Activated CD4-positive, alpha-beta T cell treated with anti-CD3 and anti-CD28 coated beads, Interleukin-10, Interleukin-2, amounts not matched to agents 100 ng/mL and 50 ng/mL, durations not matched to agents 16 hours and 8 hours (primary cell): ENCODE data around the gene KIAA1586.
"Not testable (repeated sequence)": the region's sequence is repeated elsewhere in the genome, so short reads cannot be mapped to it uniquely, and the experiment has no call there.

Experiments used
- DNase-seq: peaks from one replicate; pipeline ENCODE4 v3.0.0-alpha.2; 2020

The KIAA1586 gene

DNA sequence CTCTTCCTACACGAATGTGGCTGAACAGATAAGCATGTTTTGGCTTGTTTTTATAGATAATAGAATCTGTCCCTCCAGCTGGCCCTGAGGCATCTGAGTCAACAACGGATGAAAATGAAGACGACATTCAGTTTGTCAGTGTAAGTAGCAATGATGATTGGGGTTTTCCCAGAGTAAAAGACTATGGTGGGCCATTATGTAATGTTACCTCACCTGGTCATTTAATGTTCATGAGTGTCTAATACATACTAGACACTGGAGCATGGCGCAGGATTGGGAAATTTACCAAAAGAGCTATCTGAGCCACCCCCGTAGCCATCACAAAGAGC is 728 bp downstream of the KIAA1586 start:
- DNase-seq, result not testable (repeated sequence)

DNA sequence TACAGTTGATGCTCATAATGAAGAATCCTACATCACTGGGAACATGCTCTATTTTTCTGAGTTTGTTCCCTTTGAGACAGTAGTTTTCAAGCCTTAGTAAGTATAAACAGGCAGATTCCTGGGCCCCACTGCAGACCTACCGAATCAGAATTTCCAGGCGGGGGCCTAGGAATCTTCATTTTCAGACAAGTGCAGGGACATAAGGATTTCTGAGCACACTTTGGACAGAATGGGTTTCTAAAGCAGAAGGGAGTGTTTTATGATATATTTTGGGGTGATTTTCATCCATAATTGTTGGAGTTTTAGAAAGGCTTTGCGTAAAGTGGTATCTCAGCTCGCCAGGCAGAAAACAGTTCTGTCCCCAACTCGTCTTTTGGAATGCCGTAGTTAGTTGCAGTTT is 1.4 kb downstream of the KIAA1586 start:
- not testable (repeated sequence) for DNase-seq

DNA sequence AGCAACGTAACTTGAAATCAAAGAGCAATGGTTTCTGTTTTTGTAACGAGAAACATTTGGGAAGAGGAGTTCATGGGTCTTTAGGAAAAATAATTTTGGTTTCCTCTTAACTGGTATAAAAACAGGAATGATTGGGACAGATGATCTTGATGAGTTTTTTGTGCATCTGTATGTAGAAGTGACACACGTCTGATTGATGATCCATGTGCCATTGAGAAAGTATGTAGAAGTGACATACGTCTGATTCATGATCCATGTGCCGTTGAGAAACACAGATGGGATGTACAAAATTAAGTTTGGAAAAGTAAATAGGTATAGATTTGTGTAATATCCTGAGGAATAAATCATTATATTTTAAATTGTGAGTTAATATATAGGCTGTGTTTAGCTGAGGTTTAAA is 2.1 kb downstream of the KIAA1586 start:
- DNase-seq, result no peak

DNA sequence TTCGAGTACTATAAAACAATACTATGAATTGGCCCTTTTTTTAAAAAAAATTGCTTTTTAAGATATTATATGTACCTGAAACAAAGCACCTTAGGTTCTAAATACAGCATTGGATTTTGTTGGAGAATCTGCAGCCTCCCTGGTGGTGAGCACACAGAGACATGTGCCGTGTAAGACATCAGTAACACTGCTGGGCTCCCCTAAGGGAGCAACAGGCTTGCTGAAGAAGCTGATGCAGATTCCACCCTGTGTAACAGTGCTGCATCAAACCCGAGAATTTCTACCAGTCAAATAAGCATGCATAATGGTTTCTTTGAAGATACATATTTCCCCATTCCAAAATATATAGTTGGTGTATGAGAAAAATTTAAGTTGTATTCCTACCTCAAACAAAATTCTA is 17.4 kb downstream of the KIAA1586 start:
- no peak for DNase-seq

DNA sequence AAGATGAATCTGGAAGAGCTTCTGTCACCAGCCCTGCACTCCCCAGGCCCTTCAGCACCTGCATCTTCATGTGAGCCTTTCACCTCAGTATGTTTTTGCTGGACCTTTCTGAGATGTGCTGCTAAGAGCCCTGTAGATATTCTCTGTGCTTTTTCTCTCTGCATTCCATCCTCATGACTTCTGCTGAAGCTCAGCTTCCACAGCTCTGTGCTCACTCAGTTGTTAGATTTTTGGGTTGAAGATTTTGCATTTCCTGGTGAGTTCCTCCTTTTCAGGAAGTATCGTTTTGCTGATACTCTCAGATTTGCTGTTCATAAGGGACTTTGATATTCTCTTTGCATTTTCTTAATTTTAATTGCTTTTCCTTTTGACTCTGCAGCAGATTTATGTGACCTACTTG is 18.3 kb downstream of the KIAA1586 start:
- DNase-seq, result no peak

DNA sequence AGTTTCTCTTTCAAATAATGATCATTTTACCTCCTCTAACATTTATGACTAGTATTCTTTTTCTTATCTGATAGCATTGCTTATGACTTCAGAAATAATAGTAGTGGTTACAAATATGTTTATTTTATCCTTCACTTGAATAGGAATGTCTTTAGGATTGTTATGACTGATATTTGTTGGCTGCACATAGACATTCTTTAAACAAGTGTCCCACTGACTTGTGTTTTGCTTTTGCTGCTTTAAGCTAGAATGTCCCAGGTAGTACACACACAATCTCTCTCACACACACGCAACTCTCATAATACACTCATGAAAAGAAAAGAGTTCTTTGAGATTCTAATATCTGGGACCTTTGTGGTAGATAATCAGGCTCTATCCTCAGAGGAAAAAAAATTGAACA is 21.6 kb downstream of the KIAA1586 start:
- no peak for DNase-seq

DNA sequence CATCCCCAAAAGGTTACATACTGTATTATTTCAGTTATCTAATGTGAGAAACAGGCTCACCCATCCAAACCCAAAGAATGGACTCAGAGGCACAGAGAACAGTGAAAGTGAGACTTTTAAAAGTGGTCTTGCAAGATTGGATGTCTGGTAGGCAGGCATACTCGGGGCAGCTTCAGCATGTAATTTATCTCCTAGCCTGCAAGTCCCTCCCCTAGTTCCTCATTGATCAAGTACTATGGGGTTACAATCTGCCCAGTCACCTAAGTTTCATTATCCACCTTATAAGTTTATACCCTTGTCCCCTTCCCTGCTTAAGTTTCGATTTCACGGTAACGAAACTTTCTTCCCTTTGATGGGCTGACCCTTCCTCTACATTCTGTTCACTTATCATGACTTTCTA is 22.7 kb downstream of the KIAA1586 start:
- no peak for DNase-seq

DNA sequence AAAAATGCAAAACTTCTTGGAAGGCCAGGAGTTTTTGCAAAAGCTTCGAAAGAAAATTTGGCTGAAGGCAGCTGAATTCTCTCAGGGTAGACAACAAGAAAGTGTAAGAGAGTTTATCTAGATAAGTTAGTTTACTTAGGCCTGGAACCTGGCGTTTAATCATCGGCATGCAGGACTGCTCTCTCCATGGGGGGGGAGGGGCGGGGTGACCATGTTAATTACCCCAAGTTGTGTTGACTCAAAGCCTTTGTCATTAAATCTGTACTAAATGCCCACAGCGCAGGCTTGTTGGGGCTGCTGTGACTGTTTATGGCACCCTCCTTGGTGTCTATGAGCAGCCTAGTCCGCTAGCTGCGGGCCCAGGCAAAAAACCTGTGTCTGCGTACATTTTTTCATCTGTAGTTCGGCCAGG is 23.4 kb downstream of the KIAA1586 start:
- no peak for DNase-seq

DNA sequence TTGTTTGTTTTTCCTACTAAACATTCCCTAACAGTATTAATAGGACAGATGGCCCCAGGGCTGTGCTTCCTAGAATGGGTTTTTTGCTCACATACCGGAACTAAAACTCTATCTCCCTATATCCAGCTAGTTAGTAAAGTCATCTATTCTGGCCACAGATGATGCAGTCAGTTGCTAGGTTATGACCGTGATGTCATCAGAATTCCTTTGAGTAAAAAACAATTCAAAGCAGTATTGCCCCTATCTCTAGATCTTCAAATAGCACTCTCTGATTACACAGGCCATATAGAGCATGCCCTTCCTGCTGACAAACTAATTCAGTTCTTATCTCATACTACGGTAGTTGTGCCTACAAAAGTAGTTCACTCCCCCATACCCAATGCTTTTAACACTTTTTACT is 25.6 kb downstream of the KIAA1586 start:
- no peak for DNase-seq

DNA sequence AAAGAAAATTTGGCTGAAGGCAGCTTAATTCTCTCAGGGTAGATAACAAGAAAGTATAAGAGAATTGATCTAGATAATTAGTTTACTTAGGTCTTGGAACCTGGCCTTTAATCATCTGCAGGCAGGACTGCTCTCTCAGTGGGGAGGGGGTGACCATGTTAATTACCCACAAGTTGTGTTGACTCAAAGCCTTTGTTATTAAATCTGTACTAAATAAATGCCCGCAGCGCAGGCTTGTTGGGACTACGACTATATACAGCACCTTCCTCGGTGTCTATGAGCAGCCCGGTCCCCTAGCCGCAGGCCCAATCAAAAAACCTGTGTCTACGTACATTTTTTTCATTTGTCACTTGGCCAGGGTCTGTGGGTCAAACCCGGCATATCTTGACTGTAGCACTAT is 27.9 kb downstream of the KIAA1586 start:
- DNase-seq, result no peak

DNA sequence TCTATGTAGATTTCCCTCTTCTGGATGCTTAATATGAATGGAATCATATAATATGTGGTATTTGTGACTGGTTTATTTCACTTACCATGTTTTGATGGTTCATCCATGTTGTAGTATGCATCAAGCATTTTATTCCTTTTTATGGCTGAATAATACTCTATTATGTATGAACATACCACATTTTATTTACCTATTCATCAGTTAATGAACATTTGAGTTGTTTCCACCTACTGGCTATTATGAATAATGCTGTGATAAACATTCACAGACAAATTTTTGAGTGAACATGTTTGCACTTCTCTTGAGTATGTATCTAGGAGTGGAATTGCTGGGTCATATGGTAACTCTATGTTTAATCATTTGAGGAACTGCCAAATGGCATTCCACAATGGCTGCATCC is 28.6 kb downstream of the KIAA1586 start:
- DNase-seq, result no peak

DNA sequence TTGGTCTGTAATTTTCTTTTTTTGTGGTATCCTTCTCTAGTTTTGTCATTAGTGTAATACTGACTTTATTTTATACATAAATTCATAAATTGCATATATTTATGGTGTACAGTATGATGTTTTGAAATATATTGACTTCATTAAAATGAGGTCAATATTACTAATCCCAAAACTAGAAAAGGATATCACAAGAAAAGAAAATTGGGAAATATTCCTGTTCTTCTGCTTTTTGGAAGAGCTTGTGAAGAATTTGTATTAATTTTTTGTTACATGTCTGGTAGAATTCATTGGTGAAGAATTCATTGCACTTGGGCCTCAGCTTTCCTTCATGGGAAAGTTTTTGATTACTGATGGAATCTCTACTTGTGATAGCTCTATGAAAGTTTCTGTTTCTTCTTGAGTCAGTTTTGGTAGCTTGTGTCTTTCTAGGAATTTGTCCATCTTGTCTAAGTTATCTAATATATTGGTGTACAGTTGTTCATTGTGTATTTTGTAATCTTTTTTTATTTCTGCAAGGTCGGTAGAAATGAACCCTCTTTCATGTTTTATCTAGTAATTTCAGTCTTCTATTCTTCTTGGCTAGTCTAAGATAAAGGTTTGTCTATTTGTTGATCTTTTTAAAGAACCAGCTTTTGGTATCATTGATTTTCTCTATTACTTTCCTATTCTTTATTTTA is 32.2 kb downstream of the KIAA1586 start:
- no peak for DNase-seq

DNA sequence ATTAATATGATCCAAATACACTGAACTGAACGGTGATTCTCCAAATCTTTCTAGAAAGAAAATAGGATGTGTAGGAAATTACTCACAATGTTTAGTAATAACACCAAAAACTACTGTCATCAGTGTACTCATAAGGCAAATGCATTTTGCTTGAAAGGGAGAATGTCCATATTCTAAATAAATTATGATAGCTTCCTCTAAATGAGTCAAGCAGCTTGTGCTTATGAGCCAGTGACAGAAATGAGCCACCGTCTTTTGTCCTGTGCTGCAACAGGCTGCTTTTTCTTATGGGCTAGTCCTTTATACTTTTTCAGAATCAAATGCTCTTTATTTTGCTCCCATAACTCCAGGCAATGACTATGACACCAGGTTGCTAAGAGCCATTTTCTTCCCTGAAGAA is 39.0 kb downstream of the KIAA1586 start:
- peak; percentile 23 for DNase-seq

DNA sequence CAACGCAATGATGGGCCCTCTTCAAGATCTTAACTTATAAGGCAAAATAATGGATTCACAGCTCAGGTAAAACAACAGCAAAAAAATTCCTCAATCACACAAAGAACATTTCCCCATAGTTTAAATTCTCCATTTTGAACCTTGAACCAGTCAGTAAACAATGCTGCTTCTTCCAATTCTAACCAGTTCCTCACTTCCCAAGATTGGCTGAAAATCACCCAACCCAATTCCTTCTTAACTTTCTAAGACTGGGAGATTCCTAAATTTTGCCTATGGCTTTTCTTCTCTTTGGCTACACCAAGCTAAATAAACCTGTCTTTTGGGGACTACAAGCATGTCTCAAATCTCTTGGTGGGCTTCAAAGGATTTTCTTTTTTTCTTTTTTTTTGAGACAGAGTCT is 40.4 kb downstream of the KIAA1586 start:
- DNase-seq, result no peak

DNA sequence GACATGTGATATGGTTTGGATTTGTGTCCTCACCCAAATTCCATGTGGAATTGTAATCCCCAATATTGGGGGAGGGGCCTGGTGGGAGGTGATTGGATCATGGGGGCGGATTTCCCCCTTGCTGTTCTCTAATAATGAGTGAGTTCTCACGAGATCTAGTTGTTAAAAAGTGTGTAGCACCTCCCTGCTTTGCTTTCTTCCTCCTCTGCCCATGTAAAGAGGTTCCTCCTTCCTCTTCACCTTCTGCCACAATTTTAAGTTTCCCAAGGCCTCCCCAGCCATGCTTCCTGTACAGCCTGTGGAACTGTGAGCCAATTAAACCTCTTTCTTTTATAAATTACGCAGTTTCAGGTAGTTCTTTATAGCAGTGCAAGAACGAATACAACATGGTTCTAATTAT is 41.4 kb downstream of the KIAA1586 start:
- DNase-seq, result no peak

DNA sequence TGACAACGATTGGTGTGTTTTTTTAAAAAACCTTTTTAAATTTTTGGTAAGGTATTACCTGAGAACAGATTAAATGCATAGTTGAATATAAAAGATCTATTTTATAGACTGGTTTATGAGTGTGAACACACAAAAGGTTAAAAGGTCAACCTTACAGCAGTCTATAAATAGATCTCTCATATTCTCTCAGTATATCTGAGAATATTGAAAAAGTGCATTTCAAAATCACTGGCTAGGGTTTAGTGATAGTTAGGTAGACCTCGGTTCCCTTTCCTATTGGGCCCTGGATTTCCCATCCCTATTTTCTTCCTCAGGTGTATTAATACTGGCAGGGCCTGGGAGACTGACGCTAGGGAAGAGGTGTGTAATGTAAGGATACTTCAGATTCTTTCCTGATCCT is 42.8 kb downstream of the KIAA1586 start:
- no peak for DNase-seq

DNA sequence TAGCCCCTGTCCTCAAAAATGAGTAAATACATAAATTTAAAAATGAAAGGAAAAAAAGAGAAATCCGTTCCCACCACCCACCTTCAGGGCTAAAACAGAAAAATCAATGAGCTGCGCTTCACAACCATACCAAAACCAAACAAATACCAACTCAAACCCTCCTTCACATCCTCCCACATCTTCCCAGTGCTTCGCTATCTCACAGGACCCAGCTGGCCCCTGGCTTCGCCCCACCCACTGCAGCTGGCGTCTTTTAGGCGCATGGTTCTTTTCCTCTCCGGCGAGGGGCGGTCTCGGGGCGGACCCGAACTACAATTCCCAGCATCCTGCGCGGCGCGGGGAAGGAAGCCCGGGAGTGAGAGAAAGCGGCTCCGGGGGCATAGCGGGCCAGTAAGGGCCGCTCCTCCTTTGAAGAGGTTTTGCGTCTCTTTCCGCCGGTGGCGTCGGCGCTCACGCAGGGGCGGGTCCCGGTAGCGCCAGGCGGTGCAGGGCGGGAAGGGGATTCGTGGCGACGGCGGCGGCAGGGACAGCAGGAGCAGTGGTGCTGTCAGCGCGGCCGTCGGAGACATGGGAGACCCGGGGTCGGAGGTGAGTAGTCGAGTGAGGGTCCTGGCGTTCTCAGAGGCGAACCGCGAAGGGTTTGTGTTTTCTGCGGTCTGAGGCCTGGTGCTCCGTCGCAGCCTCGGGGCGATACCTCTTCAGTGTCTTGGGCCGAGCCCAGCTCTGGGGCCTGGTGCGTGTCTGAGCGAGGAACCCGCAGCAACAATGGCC is 43.4 kb downstream of the KIAA1586 start, which contains the start of gene ZNF451:
TSS of gene ZNF451 (plus strand) at position 502 of the 771 bp plus-strand sequence. CDS start at position 568, 66 bp downstream.
- peak; percentile 98 for DNase-seq

DNA sequence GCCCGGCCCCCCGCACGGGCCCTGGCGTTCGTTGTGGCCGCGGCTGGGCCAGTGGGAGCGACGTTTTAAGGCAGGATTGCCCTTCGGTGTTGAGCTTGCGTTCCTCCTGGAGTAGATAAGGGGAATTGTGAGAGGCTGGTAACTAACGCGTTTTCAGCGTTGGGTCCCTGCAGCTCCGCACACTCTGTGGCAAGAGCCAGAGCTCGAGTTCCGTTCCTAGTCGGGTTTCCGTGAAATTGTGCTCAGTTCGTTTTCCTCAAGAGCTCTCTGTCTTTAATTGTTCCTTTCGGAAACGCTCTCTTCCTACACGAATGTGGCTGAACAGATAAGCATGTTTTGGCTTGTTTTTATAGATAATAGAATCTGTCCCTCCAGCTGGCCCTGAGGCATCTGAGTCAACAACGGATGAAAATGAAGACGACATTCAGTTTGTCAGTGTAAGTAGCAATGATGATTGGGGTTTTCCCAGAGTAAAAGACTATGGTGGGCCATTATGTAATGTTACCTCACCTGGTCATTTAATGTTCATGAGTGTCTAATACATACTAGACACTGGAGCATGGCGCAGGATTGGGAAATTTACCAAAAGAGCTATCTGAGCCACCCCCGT is 44.1 kb downstream of the KIAA1586 start:
- not testable (repeated sequence) for DNase-seq

DNA sequence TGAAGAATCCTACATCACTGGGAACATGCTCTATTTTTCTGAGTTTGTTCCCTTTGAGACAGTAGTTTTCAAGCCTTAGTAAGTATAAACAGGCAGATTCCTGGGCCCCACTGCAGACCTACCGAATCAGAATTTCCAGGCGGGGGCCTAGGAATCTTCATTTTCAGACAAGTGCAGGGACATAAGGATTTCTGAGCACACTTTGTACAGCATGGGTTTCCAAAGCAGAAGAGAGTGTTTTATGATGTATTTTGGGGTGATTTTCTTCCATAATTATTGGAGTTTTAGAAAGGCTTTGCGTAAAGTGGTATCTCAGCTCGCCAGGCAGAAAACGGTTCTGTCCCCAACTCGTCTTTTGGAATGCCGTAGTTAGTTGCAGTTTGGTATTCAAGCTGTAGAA is 44.9 kb downstream of the KIAA1586 start:
- DNase-seq, result not testable (repeated sequence)

DNA sequence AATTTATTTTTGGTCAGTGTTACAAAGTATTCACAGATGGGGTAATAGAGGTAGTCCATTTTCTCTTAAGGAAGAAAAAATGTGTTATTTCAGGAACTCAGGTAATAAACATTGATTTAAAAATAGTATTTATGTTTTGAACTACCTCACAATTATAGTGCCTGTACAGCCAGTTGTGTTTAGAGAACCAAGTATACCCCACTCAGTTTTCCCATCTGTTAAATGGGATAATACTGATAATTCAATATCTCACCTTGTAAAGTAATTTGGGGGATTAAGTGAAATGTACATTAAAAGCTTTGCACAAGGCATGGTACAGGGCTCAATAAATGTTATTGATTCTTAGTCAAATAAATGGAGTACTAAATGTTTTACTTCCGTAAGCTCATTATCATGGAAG is 48.2 kb downstream of the KIAA1586 start:
- no peak for DNase-seq

DNA sequence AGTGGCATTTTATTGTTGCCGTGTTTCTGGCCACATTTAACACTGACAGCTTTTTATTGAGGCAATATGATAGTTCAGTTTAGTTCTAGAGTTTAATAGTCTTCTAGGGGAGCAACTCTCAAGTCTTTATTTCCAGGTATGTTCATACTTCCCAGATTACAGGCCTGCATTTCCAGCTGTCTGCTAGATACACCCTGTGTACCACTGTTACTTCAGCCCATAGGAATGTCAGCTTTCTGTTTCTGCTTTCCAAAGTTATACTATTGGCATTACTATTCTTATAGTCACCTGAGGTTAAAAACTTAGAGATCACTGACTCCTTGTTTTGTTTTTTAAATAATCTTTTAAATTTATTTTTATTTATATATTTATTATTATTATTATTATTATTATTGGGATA is 51.1 kb downstream of the KIAA1586 start:
- DNase-seq, result no peak

DNA sequence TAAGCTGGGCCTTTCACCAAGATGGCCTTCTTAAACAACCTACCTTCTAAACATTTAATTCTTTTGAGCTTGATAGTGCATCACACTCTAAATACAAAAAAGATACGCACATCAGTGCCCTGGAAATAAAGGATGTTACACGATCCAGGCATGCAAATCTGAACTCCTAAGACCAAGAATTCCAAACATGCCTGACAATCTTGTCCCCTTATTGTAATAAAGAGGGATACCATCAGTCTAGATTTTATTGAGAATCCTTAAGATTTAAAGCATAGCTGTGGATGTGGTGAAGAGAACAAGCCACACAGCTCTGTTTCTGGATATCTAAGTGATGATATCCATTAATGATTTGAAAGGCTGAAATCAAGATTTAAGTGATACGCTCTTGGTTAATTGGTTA is 56.5 kb downstream of the KIAA1586 start:
- DNase-seq, result no peak

DNA sequence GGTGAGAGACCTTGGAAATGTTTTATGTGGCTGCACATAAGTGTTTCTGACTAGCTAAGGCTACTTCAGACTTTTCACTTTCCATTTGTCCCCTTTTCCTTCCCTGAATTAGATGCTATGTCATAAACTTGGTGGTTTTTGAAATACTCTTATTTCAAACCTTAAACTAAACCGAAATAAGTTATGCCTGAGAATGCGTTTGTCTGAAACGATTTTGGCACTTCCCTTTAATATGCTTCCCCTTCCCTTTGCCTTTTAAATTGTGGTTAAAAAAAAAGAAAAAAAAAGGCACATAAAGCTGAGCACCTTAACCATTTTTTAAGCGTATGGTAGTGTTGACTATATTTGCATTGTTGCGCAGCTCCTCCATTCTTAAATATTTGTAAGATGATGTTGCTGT is 57.8 kb downstream of the KIAA1586 start:
- DNase-seq, result no peak
